22Rv1 (cell line): ENCODE results near the gene ITGB2.

Experiments used
- ZFX ChIP-seq: fragments of 450-650 bp; IDR thresholded peaks from 2 replicates; pipeline ENCODE4 v1.6.1; 2017; ENCODE audit warnings: antibody characterized with exemption, borderline replicate concordance
- TF ChIP-seq, protein P1 (sequence below): fragments of 450-650 bp; IDR thresholded peaks from 2 replicates; pipeline ENCODE4 v1.5.1; 2017; ENCODE audit warnings: mild to moderate bottlenecking

DNA sequence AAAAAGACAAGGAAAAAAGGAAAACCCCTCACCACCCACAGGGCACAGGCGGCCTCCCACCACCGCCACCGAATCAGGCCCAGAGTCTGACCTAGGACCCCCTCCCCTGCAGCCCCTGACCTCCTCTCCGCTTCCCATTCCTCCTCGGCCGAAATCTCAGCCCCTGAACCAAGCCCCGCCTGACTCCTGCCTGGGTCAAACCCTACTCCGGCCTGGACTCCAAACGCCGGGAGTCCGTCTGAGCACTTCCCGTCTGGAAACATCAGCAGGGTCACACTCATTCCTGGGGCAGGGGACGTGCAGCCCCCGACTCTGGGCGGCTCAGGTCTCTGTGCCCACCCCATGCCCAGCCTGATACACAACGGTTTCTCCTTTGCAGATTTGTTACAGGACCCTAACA lies 76.4 kb downstream of the ITGB2 start:
- TF ChIP-seq ZFX: no peak
- TF ChIP-seq, protein P1, sequence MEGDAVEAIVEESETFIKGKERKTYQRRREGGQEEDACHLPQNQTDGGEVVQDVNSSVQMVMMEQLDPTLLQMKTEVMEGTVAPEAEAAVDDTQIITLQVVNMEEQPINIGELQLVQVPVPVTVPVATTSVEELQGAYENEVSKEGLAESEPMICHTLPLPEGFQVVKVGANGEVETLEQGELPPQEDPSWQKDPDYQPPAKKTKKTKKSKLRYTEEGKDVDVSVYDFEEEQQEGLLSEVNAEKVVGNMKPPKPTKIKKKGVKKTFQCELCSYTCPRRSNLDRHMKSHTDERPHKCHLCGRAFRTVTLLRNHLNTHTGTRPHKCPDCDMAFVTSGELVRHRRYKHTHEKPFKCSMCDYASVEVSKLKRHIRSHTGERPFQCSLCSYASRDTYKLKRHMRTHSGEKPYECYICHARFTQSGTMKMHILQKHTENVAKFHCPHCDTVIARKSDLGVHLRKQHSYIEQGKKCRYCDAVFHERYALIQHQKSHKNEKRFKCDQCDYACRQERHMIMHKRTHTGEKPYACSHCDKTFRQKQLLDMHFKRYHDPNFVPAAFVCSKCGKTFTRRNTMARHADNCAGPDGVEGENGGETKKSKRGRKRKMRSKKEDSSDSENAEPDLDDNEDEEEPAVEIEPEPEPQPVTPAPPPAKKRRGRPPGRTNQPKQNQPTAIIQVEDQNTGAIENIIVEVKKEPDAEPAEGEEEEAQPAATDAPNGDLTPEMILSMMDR: no peak
